HUES64 (cell line): Measurements from ENCODE around the gene SELENOI.

Experiments used
- H3K27ac ChIP-seq: 2 replicates; pipeline ENCODE4 v1.7.0; 2013; ENCODE audit warnings: low read depth, low read length, inconsistent platforms
- H3K27me3 ChIP-seq: 2 replicates; pipeline ENCODE4 v1.6.1; 2013; ENCODE audit warnings: mild to moderate bottlenecking, low read length; ENCODE audit not compliant: insufficient read depth
- H3K36me3 ChIP-seq: 2 replicates; pipeline ENCODE4 v1.6.1; 2013; ENCODE audit warnings: mild to moderate bottlenecking, low read length; ENCODE audit not compliant: insufficient read depth
- H3K4me1 ChIP-seq: 2 replicates; pipeline ENCODE4 v1.6.1; 2013; ENCODE audit warnings: mild to moderate bottlenecking, low read length, moderate library complexity; ENCODE audit not compliant: insufficient read depth
- H3K4me3 ChIP-seq: 2 replicates; pipeline ENCODE4 v1.5.1; 2013; ENCODE audit warnings: mild to moderate bottlenecking, low read length, moderate library complexity
- H3K9ac ChIP-seq: 2 replicates; pipeline ENCODE4 v1.6.1; 2013; ENCODE audit warnings: mild to moderate bottlenecking, low read depth, low read length
- H3K9me3 ChIP-seq: 2 replicates; pipeline ENCODE4 v1.6.1; 2013; ENCODE audit warnings: low read depth, low read length; ENCODE audit not compliant: insufficient read depth
- WGBS: fragments of 150-250, 120-280 bp; methylation state at CpG from one replicate; pipeline ENCODE4 v1.1.7; 2013; ENCODE audit warnings: missing lambda C conversion rate; 5-methylcytosine and 5-hydroxymethylcytosine counted together

The SELENOI gene

DNA sequence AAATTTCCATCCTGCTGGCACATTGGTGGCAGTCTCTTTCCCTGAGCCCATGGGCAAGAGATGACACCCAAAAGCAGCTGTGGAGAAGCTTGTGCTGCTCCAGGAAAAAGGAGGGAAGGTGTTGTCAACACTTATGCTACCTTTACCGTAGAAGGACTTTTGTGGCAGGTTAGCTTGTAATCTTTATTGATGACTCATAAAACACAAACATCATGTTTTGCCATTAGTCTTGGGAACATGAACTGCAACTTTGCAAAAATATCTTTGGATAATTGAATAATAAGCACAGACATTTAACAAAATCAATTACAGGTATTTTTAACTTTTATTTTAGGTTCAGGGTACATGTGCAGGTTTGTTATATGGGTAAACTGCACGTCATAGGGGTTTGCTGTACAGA is 89.2 kb downstream of the SELENOI start:
- Histone ChIP-seq H3K4me1 (no peaks in the 10 kb centered on the region), H3K9ac (no peak overlapping the region), H3K4me3 (no peak overlapping the region), H3K9me3 (no peaks in the 10 kb centered on the region), H3K27me3 (no peaks in the 10 kb centered on the region), H3K36me3 (no peaks in the 10 kb centered on the region), H3K27ac (no peak overlapping the region)
- WGBS = 94% methylated on average over 2 of the region's 2 CpGs

DNA sequence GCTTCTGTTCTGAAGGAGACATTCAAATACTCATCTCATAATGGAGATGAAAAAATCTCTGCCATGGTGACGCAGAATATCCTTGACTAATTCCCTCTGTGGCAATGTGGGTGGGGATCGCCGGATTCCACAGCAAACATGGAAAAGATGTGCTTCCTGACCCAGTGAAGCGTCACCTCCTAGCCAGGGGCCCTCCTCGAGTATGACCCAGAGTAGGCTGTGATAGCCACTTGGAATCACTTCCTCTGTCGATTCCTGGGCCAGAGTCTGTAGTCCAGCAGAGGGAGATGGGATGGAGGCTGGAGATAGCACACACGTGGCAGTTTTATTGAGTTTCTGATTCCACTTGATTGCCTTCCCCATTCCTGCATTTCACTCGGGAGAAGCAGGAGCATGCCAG is 92.6 kb downstream of the SELENOI start:
- no peaks in the 10 kb centered on the region for H3K9me3 ChIP-seq
- H3K36me3 ChIP-seq = no peaks in the 10 kb centered on the region
- H3K27me3 ChIP-seq = no peaks in the 10 kb centered on the region
- H3K4me3 ChIP-seq = no peak overlapping the region
- H3K27ac ChIP-seq = no peak overlapping the region
- no peaks in the 10 kb centered on the region for H3K4me1 ChIP-seq
- WGBS = 82% methylated on average over 8 of the region's 8 CpGs
- H3K9ac ChIP-seq = no peak overlapping the region

DNA sequence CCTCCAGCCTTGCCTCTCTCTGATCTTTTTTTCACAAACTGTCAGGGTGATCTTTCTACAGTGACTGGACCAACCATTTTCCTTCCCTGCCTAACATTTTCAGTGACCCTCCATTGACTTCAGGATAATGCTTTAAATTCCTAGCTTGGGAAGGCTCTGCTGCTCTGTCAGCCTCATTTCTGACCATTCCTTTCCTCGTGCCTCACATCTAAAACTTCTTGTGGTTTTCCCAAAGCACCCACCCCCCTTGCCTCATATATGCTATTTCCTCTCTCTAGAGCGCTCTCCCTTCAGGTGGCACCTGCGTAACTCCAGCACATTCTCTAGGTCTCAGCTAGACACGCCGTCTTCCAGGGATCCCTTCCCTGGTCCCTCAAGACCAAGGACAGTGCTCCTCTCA is 93.0 kb downstream of the SELENOI start:
- Histone ChIP-seq H3K4me1 (no peaks in the 10 kb centered on the region), H3K9ac (no peak overlapping the region), H3K36me3 (no peaks in the 10 kb centered on the region), H3K27me3 (no peaks in the 10 kb centered on the region), H3K9me3 (no peaks in the 10 kb centered on the region), H3K4me3 (no peak overlapping the region), H3K27ac (no peak overlapping the region)
- 86% methylated on average over 5 of the region's 5 CpGs for WGBS

DNA sequence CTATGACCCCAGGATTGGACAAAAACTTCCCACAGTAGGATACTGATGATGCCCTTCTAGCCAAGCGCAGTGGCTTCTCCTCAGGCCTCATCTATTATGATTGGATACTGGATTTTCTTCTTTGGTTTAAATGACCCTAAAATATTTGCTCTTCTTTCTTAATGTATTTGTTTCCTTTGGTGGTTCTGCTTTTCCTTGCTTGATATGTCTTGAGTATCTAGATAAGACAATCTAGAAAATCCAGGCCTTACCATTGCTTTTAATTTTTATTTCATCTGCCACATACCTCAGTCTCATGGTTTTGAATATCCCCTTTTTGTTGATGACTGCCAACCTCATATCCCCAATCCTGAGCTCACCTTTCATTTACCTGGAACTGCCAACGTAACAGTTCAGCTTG is 96.4 kb downstream of the SELENOI start:
- Histone ChIP-seq H3K36me3 (no peaks in the 10 kb centered on the region), H3K4me1 (no peaks in the 10 kb centered on the region), H3K4me3 (no peak overlapping the region), H3K9ac (no peak overlapping the region), H3K9me3 (no peaks in the 10 kb centered on the region), H3K27ac (no peak overlapping the region), H3K27me3 (no peaks in the 10 kb centered on the region)
- 86% methylated on average over 1 of the region's 2 CpGs for WGBS

DNA sequence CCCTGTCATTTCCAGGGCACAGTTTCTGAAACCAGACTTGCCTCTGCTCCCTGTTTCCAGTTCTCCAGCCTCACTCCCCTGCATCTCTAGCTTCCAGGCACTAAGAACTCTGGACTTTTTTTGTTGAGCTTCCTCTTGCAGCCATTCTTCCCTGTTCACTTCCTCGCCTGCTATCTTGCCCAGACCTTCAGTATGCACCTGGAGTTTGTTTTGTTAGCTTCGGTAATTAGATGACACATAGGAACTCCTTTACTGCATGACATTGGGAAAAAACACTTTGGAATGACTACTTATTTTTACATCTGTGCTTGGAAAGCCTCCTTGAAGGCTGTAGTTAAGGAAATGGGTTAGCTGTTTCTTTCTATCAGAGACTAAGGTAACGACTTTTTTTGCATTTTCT is 96.8 kb downstream of the SELENOI start:
- Histone ChIP-seq H3K4me3 (no peak overlapping the region), H3K36me3 (no peaks in the 10 kb centered on the region), H3K4me1 (no peaks in the 10 kb centered on the region), H3K9me3 (no peaks in the 10 kb centered on the region), H3K9ac (no peak overlapping the region), H3K27me3 (no peaks in the 10 kb centered on the region), H3K27ac (no peak overlapping the region)
- 81% methylated on average over 3 of the region's 3 CpGs for WGBS

DNA sequence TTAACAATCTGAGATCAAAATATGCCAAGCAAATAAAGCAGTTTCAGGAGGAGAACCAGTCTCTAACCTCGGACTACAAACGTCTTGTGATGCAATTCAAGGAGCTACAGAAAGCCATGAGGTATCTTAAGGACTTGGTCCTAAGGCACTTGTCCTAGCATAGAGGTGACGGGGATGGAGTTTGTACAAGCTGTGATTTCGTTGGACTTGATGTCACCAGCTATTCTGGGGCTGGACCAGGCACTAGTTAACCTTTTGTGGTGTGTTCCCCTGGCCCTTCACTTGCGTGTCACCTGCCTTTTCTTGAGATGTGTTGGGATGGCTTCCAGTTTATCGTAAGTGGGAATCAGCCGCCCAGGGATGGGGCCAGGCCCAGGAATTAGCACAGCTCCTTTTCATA is 98.3 kb downstream of the SELENOI start:
- Histone ChIP-seq H3K9ac (no peak overlapping the region), H3K9me3 (no peaks in the 10 kb centered on the region), H3K4me3 (no peak overlapping the region), H3K27ac (no peak overlapping the region), H3K27me3 (no peaks in the 10 kb centered on the region), H3K36me3 (no peaks in the 10 kb centered on the region), H3K4me1 (no peaks in the 10 kb centered on the region)
- whole genome bisulfite sequencing = 91% methylated on average over 7 of the region's 7 CpGs
